ENCODE results near the gene PDZD4. TPM values are rescaled to one million over a fixed set of nuclear protein-coding genes. Genes with fewer than 3 reads are reported as not detected.

The PDZD4 gene
- total and polyA plus RNA-seq, 2 experiments from 2014 or later: not detected

GRCh38 chrX:153766098-153766817 is 64.1 kb downstream of the PDZD4 start:
- H3K9ac ChIP-seq: peak overlapping the region; percentile 73
- in situ Hi-C loops (cut with MboI): no loop called here
- H3K79me2 ChIP-seq (ENCODE audit: insufficient read depth): peaks cover 11% of the 10 kb centered on the region
- peaks cover 5% of the 10 kb centered on the region; the same call in 1 of the 2 replicates for H3K4me1 ChIP-seq (ENCODE audit: insufficient read depth)
- no peaks in the 10 kb centered on the region for H3F3A ChIP-seq (ENCODE audit: insufficient read depth)
- WGBS, 2 experiments (ENCODE audit: low coverage in 1 of 2, low lambda C conversion rate in 2 of 2, missing lambda C conversion rate in 2 of 2): 8 to 17% methylated on average over 6 to 13 of the region's 21 CpGs
- no peaks in the 10 kb centered on the region for H3K9me3 ChIP-seq (ENCODE audit: low read depth)
- peak overlapping the region; percentile 73 for H3K4me3 ChIP-seq
- peak; percentile 82 for DNase-seq
- H3K27me3 ChIP-seq (replicated peaks; ENCODE audit: insufficient read depth): no peaks in the 10 kb centered on the region
- H3K36me3 ChIP-seq (ENCODE audit: low read depth): no peaks in the 10 kb centered on the region
- H3K9me2 ChIP-seq (ENCODE audit: insufficient read depth): no peaks in the 10 kb centered on the region
- TF ChIP-seq EZH2phosphoT487 (IDR thresholded peaks at IDR 0.05; ENCODE audit: insufficient read depth, low read depth): no peak
- no peak for TF ChIP-seq EZH2 (IDR thresholded peaks at IDR 0.05; ENCODE audit: insufficient read depth, poor library complexity, severe bottlenecking)
- no peaks in the 10 kb centered on the region for H4K20me1 ChIP-seq (ENCODE audit: insufficient read depth)
- peak overlapping the region; percentile 73 for H3K4me2 ChIP-seq (ENCODE audit: unreplicated experiment)
- peak overlapping the region; percentile 57; the same call in 1 of the 2 replicates for H2AFZ ChIP-seq
- peak overlapping the region; percentile 71 for H3K27ac ChIP-seq

GRCh38 chrX:153765138-153766079 is 64.9 kb downstream of the PDZD4 start:
- H3K79me2 ChIP-seq (ENCODE audit: insufficient read depth): peaks cover 11% of the 10 kb centered on the region
- peak overlapping the region; percentile 73 for H3K9ac ChIP-seq
- H3K27me3 ChIP-seq (replicated peaks; ENCODE audit: insufficient read depth): no peaks in the 10 kb centered on the region
- no peaks in the 10 kb centered on the region for H3K9me3 ChIP-seq (ENCODE audit: low read depth)
- peak overlapping the region; percentile 73 for H3K4me2 ChIP-seq (ENCODE audit: unreplicated experiment)
- H3F3A ChIP-seq (ENCODE audit: insufficient read depth): no peaks in the 10 kb centered on the region
- in situ Hi-C loops (cut with MboI): no loop called here
- H3K9me2 ChIP-seq (ENCODE audit: insufficient read depth): no peaks in the 10 kb centered on the region
- H3K27ac ChIP-seq: peak overlapping the region; percentile 71
- TF ChIP-seq EZH2phosphoT487 (IDR thresholded peaks at IDR 0.05; ENCODE audit: insufficient read depth, low read depth) (no peak), EZH2 (IDR thresholded peaks at IDR 0.05; ENCODE audit: insufficient read depth, poor library complexity, severe bottlenecking) (no peak)
- no peaks in the 10 kb centered on the region for H3K36me3 ChIP-seq (ENCODE audit: low read depth)
- no peak overlapping the region for H2AFZ ChIP-seq
- H4K20me1 ChIP-seq (ENCODE audit: insufficient read depth): no peaks in the 10 kb centered on the region
- H3K4me1 ChIP-seq (ENCODE audit: insufficient read depth): peaks cover 5% of the 10 kb centered on the region; the same call in 1 of the 2 replicates
- peak overlapping the region; percentile 73 for H3K4me3 ChIP-seq
- 2 to 9% methylated on average over 9 to 11 of the region's 27 CpGs for WGBS, 2 experiments (ENCODE audit: low coverage in 1 of 2, low lambda C conversion rate in 2 of 2, missing lambda C conversion rate in 2 of 2)
- peak; percentile 56 for DNase-seq

DNA sequence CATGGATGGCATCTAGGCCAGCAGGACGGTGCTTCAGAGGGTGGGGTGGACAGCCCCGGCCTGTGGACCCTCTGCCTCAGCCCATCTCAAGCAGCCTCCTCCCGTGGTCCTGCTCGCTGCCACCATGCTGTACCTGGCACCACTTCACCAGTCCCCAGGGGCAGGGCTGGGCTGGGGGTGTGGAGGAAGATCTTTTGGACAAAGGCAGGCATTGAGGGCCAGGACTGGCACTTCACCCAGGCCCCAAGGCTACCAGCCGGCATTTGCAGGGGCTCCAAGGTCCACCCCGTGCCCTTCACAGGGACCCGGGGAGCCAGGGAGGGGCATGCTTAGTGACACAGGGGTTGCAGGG is 65.6 kb downstream of the PDZD4 start:
- Histone ChIP-seq H3K4me2 (ENCODE audit: unreplicated experiment) (peak overlapping the region; percentile 73), H4K20me1 (ENCODE audit: insufficient read depth) (no peaks in the 10 kb centered on the region), H3K9me2 (ENCODE audit: insufficient read depth) (no peaks in the 10 kb centered on the region), H3K9me3 (ENCODE audit: low read depth) (no peaks in the 10 kb centered on the region), H3K36me3 (ENCODE audit: low read depth) (no peaks in the 10 kb centered on the region), H3K27me3 (replicated peaks; ENCODE audit: insufficient read depth) (no peaks in the 10 kb centered on the region), H3K4me1 (ENCODE audit: insufficient read depth) (peaks cover 5% of the 10 kb centered on the region; the same call in 1 of the 2 replicates), H3K9ac (peak overlapping the region; percentile 73), H2AFZ (no peak overlapping the region), H3K27ac (peak overlapping the region; percentile 71; the same call in 1 of the 2 replicates), H3F3A (ENCODE audit: insufficient read depth) (no peaks in the 10 kb centered on the region), H3K79me2 (ENCODE audit: insufficient read depth) (peaks cover 11% of the 10 kb centered on the region), H3K4me3 (peak overlapping the region; percentile 73)
- 15 to 41% methylated on average over 4 to 7 of the region's 7 CpGs for WGBS, 2 experiments (ENCODE audit: low coverage in 1 of 2, low lambda C conversion rate in 2 of 2, missing lambda C conversion rate in 2 of 2)
- in situ Hi-C loops (cut with MboI): no loop called here
- TF ChIP-seq EZH2phosphoT487 (IDR thresholded peaks at IDR 0.05; ENCODE audit: insufficient read depth, low read depth) (no peak), EZH2 (IDR thresholded peaks at IDR 0.05; ENCODE audit: insufficient read depth, poor library complexity, severe bottlenecking) (no peak)
- DNase-seq: no peak

GRCh38 chrX:153763989-153764755 is 66.2 kb downstream of the PDZD4 start, which contains the start of gene PLXNB3:
TSS of gene PLXNB3 (plus strand) at chrX:153764249. CDS start at chrX:153765536, 1,287 bp downstream.
- TF ChIP-seq EZH2 (IDR thresholded peaks at IDR 0.05; ENCODE audit: insufficient read depth, poor library complexity, severe bottlenecking): no peak
- TF ChIP-seq EZH2phosphoT487 (IDR thresholded peaks at IDR 0.05; ENCODE audit: insufficient read depth, low read depth): no peak
- Histone ChIP-seq H3K36me3 (ENCODE audit: low read depth) (no peaks in the 10 kb centered on the region), H2AFZ (peak within 1 kb of the TSS; percentile 58; the same call in 1 of the 2 replicates), H3K9ac (peak within 1 kb of the TSS; percentile 73), H3K27me3 (replicated peaks; ENCODE audit: insufficient read depth) (no peaks in the 10 kb centered on the region), H3K27ac (peak within 1 kb of the TSS; percentile 71; the same call in 1 of the 2 replicates), H3F3A (ENCODE audit: insufficient read depth) (no peaks in the 10 kb centered on the region), H4K20me1 (ENCODE audit: insufficient read depth) (no peaks in the 10 kb centered on the region), H3K4me1 (ENCODE audit: insufficient read depth) (peaks cover 5% of the 10 kb centered on the region; the same call in 1 of the 2 replicates), H3K9me3 (ENCODE audit: low read depth) (no peaks in the 10 kb centered on the region), H3K4me2 (ENCODE audit: unreplicated experiment) (peak within 1 kb of the TSS; percentile 73), H3K79me2 (ENCODE audit: insufficient read depth) (peaks cover 11% of the 10 kb centered on the region), H3K9me2 (ENCODE audit: insufficient read depth) (no peaks in the 10 kb centered on the region), H3K4me3 (peak within 1 kb of the TSS; percentile 73)
- DNase-seq: peak; percentile 88
- in situ Hi-C loops (cut with MboI): no loop called here
- 0 to 12% methylated on average over 8 to 15 of the region's 26 CpGs for WGBS, 2 experiments (ENCODE audit: low coverage in 1 of 2, low lambda C conversion rate in 2 of 2, missing lambda C conversion rate in 2 of 2)

Measured in GM23248 (cell line).